COLO829 (cell line): ENCODE data around the gene MOV10.
"Not testable (repeated sequence)": the region's sequence is repeated elsewhere in the genome, so short reads cannot be mapped to it uniquely, and the experiment has no call there.

Source experiments
- DNase-seq: peaks from one replicate; pipeline ENCODE4 v3.0.0; 2012; ENCODE audit warnings: low spot score

The MOV10 gene, protein sequence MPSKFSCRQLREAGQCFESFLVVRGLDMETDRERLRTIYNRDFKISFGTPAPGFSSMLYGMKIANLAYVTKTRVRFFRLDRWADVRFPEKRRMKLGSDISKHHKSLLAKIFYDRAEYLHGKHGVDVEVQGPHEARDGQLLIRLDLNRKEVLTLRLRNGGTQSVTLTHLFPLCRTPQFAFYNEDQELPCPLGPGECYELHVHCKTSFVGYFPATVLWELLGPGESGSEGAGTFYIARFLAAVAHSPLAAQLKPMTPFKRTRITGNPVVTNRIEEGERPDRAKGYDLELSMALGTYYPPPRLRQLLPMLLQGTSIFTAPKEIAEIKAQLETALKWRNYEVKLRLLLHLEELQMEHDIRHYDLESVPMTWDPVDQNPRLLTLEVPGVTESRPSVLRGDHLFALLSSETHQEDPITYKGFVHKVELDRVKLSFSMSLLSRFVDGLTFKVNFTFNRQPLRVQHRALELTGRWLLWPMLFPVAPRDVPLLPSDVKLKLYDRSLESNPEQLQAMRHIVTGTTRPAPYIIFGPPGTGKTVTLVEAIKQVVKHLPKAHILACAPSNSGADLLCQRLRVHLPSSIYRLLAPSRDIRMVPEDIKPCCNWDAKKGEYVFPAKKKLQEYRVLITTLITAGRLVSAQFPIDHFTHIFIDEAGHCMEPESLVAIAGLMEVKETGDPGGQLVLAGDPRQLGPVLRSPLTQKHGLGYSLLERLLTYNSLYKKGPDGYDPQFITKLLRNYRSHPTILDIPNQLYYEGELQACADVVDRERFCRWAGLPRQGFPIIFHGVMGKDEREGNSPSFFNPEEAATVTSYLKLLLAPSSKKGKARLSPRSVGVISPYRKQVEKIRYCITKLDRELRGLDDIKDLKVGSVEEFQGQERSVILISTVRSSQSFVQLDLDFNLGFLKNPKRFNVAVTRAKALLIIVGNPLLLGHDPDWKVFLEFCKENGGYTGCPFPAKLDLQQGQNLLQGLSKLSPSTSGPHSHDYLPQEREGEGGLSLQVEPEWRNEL

DNA sequence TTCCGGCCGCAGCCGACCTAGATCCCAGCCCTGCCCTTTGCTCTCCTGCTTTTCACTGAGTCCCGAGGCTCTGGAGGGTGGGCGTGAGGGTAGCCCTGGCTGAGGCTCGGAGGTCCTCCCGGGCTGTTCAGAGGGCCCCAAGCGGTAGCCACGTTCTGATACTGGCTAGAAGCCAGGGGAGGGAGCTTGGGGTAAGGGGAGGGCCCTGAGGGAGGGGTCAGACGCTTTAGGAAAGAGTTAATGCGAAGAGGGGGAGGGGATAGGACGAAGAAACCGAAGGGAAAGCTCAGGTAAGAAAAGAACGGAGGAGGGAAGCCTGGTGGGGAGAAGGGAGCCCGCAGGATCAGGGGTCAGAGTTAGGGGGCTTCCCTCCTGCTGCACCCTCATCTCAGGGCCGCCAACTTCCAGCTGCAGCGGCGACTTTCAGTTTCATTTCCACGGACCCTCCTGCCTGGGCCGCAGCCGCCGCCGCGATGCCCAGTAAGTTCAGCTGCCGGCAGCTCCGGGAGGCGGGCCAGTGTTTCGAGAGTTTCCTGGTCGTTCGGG, at the start of gene MOV10:
TSS of gene MOV10 (plus strand) at position 220 of the 546 bp plus-strand sequence. CDS start at position 474, 254 bp downstream.
- DNase-seq = no peak

GRCh38 chr1:112625696-112626095, 48.8 kb upstream of the MOV10 start:
- no peak for DNase-seq

DNA sequence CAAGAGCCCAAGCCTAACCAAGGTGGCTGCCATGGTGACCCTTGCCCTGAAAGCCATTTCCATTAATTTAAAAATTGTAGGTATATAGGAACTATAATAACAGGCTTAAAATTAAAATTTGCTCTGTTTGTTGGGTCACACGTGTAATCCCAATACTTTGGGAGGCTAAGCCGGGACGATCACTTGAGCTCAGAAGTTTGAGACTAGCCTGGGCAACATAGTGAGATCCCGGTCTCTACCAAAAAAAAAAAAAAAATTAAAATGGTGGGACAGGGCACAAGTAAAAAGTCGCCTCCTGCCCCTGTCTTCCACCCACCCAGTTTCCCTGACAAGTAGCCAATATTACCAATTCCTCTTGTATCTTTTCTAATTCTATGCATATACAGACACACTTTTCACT, 48.3 kb upstream of the MOV10 start:
- DNase-seq = no peak

- DNase-seq = no peak
Measured at GRCh38 chr1:112626887-112627286, 47.6 kb upstream of the MOV10 start.

GRCh38 chr1:112628516-112628915, 45.9 kb upstream of the MOV10 start:
- no peak for DNase-seq

- DNase-seq = no peak
Measured at GRCh38 chr1:112629256-112629655, 45.2 kb upstream of the MOV10 start.

GRCh38 chr1:112633628-112634027, 40.8 kb upstream of the MOV10 start:
- no peak for DNase-seq

GRCh38 chr1:112634367-112634766, 40.1 kb upstream of the MOV10 start:
- no peak for DNase-seq

GRCh38 chr1:112636056-112636455, 38.4 kb upstream of the MOV10 start:
- no peak for DNase-seq

DNA sequence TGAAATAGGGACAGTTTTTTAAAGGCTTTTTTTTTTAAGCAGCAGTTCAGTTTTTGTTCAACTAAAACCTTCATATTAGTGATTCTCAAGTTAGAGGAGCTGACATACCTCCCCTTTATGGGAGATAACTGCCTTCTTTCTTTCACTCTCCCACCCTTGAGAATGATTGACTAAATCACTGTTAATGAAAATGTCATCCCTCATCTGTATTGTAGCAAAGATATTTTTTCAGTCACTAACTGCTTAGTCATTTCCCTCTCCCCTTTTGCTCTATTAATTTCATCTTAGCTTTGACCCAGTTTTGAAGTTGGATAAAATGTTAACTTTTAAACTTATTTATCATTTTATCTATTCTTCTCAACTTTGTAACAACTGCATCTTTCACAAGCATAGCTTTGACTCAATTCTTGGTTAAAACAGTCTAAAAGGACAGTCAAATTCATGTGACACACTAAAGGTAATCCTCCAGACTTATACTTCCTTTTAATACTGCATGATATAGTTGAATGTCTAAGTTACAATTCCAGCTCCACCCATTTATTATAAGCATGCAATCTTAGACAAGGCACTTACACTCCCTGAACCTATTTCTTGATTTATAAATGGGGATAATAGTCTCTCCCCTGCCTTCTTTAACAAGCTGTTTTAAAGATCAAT, 37.7 kb upstream of the MOV10 start:
- DNase-seq = no peak

DNA sequence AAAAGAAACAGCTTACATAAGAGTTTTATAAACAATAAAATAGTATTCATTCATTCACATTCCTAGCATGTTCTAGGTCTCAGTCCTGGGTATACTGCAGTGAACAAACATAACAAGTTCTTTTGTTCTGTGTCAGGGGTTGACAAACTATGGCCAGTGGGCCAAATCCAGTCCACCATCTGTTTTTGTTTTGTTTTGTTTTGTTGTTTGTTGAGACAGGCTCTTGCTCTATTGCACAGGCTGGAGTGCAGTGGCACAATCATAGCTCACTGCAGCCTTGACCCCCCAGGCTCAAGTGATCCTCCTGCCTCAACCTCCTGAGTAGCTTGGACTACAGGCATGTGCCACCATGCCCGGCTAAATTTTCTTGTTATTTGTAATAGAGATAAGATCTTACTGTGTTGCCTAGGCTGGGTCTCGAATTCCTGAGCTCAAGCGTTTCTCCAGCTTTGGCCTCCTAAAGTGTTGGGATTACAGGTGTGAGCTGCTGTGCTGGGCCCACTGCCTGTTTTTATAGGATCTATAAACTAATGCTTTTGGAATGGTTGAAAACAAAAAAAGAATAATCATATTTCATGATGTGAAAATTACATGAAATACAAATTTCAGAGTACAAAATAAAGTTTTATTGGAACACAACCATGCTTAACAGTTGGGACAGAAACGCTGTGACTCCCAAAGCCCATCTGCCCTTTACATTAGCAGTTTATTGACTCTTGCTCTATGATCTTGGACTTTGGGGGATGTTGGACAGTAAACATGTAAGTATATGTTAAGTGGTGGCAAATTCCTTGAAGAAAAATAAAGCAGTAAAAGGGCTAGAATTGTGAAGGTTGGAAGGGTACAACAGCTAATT, 37.0 kb upstream of the MOV10 start:
- DNase-seq = no peak

GRCh38 chr1:112638110-112638428, 36.4 kb upstream of the MOV10 start:
- DNase-seq = no peak

- DNase-seq = not testable (repeated sequence)
Measured at GRCh38 chr1:112640437-112640836, 34.0 kb upstream of the MOV10 start.

DNA sequence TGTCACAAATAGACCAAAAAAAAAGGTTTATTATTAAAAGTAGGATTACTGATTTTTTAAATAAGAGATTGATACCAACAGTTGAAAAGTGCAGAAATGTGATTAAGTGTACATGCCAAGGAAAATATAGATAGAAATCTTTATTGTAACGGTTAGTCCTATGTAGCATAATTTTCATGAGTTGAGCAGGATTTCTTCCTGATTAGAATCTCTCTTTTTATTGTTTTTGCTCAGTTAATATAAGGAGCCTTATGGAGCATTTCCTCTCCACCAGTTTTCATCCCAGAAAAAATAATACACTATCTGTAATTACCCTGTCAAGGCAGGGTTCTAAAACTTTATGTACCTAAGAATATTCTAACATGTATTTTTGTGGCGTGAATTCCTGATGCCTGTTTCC, 31.4 kb upstream of the MOV10 start:
- DNase-seq = no peak

DNA sequence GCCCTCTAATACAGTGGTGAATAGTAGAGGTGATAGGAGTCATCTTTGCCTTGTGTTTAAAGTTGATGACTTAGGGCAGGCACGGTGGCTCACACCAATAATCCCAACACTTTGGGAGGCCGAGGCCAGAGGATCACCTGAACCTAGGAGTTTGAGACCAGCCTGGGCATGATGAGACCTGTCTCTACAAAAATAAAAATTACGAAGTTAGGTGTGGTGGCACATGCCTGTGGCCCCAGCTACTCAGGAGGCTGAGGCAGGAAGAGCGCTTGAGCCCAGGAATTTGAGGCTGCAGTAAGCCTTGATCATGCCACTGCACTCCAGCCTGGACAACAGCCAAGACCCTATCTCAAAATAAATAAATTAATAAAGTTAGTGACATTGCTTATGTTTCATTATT, 28.2 kb upstream of the MOV10 start:
- DNase-seq = no peak

DNA sequence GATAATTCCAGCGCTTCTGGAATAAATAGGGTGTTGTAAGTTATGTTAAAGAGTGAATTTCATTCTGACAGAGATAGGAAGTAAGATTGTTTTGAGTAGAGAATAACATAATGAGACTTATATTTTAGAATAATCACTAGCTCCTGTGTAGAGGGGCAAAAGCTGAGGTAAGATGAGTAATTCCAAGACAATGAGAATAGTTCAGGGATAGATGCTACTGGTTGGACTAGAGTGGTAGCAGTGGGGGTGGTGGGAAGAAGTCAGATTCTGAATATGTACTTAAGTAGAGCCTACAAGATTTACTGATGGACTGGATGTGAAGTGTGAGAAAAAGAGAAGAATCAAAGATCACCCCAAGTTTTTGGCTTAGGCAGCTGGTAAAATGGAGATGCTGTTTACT, 23.3 kb upstream of the MOV10 start:
- DNase-seq = no peak

GRCh38 chr1:112665857-112666256, 8.6 kb upstream of the MOV10 start:
- no peak for DNase-seq

DNA sequence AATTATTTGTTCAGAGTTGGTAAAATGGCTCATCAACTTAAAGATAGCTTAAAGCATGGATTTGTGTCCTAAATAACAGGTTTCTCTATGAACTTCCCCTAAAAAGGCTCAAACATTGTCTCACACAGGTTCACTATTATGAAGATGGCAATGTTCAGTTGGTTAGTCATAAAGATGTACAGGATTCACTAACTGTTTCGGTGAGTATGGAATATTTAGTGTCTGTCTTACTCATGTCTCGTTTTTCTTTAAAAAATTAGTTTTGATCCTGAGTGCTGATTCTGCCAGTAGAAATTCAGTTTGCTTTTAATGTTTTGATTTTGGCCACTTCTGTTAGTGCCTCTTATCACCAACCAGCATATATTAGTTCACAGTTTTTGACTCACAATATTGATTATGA, 7.5 kb upstream of the MOV10 start:
- no peak for DNase-seq

DNA sequence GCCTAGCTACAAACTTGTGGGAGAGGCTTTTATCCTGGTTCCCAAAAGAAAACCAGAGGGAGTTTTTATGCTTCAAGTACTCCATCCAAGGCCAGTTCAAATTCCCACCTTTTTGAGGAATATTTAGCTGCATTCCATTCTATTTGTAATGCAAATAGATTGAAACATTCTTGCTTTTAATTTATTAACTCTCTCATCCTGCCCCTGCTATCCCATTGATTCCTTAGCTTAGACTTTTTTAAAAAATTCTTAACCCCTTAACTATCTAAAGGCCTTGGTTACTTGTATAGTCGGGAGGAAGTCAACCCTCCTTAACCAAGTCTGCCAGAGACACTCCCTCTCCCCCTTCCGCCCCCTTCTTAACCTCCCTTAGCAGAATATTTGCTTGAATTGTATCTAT, 2.5 kb upstream of the MOV10 start:
- DNase-seq = no peak

GRCh38 chr1:112672842-112673241, 1.6 kb upstream of the MOV10 start:
- DNase-seq = no peak
